Stimulated activated memory B cell treated with anti-CD40 and anti-IgM and Interleukin-4, amounts not matched to agents 10 μg/mL and 1 μg/mL and 100 μg/mL, for 72 hours (primary cell): ENCODE data around the gene DGKH.

ENCODE experiments used
- ATAC-seq: fragments of 150-1000 bp; cut with Tn5 transposase; 2 replicates; pipeline ENCODE4 v1.10.0; 2021
- H3K27ac Mint-ChIP-seq: one replicate; pipeline ENCODE4 v1.8.0; 2022; ENCODE audit warnings: mild to moderate bottlenecking, mixed read lengths
- H3K27me3 Mint-ChIP-seq: one replicate; pipeline ENCODE4 v1.8.0; 2022; ENCODE audit warnings: mixed read lengths
- H3K36me3 Mint-ChIP-seq: one replicate; pipeline ENCODE4 v1.8.0; 2022; ENCODE audit warnings: mixed read lengths
- H3K4me1 Mint-ChIP-seq: one replicate; pipeline ENCODE4 v1.8.0; 2022; ENCODE audit warnings: mixed read lengths
- H3K4me3 Mint-ChIP-seq: one replicate; pipeline ENCODE4 v1.8.0; 2022; ENCODE audit warnings: mild to moderate bottlenecking, moderate library complexity, mixed read lengths
- H3K9me3 Mint-ChIP-seq: one replicate; pipeline ENCODE4 v1.8.0; 2022; ENCODE audit warnings: mixed read lengths

DGKH gene

DNA sequence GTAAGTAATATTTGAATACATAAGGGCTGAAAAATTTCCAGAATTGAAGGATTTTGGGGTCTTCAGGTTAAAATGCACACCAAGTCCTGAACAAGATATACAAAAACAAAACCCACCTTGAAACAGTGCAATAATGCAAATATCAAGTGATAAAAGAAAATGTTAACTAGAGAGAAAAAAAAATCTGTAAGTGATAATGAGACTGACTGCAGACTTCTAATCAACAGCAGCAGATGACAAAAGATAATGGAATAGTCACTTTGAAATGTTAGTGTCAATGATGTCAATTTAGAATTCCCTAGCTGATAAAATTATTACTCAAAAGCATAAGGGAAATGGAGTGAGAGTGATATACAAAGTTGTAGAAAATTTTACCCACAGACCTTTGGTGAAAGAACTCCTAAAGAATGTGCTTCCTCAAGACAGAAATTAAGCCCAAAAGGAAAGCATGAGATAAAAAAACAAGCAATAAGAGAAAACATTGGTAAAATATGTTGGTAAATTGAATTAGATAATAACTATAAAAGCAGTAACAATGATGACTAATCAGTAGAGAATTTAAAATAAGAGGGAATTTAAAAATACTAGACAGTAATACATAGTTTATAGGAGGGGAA lies 12.4 kb upstream of the DGKH start:
- H3K27ac Mint-ChIP-seq = no peak overlapping the region
- no peak for ATAC-seq
- H3K4me3 Mint-ChIP-seq = no peak overlapping the region
- H3K9me3 Mint-ChIP-seq = peaks cover 11% of the 10 kb centered on the region
- H3K4me1 Mint-ChIP-seq = peaks cover 10% of the 10 kb centered on the region
- no peaks in the 10 kb centered on the region for H3K36me3 Mint-ChIP-seq
- H3K27me3 Mint-ChIP-seq = peaks cover 1% of the 10 kb centered on the region

DNA sequence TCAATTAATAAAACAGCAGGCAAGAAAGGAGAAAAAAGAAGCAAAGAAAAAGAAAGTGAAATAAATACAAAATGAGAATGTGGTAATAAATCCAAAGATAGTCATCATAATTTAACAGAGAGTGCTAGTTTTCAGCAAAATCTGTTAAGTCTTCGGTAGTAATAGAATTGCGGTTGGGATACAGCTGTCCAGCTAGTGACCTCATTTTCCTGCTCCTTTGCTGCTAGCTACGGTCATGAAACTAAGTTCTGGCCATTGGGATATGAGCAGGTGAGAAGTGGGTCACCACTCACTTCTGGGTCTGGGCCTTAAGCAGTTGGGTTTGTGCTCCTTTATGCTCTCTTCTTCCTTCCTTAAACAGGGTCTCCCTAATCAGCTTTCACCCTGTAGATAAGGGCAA lies 11.7 kb upstream of the DGKH start:
- Mint-ChIP-seq H3K27ac (no peak overlapping the region), H3K4me1 (peaks cover 17% of the 10 kb centered on the region), H3K36me3 (no peaks in the 10 kb centered on the region), H3K4me3 (no peak overlapping the region), H3K27me3 (peaks cover 6% of the 10 kb centered on the region), H3K9me3 (peaks cover 11% of the 10 kb centered on the region)
- no peak for ATAC-seq

DNA sequence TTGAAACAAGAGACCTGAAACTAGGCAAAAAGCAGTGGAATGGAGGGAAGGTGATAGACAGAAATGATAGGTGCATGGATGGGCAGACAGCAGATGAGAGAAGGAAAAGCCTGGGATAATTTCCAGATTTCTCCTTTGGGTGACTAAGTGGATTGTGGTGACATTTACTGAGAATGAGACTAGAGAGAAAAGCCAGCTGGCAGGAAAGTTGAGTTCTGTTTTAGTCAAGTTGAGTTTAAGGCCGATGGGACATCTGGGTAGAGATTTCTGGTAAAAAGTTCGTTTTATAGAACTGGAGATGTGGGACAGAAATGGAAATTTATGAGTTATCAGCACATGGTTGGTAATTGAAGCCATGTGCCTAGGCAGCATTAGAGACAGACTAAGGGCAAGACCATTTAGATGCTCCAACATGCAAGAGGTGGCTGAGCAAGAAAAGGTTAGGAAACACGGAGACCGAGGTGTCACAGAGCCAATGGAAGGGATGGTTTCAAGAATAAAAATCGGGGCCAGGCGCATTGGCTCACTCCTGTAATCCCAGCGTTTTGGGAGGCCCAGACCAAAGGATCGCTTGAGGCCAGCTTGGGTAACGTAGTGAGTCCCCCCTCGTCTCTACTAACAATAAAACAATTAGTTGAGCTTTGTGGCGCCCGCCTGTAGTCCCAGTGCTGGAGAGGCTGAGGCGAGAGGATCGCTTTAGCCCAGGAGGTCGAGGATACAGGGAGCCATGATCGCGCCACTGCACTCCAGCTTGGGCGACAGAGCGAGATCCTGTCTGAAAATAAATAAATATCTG lies 9.6 kb upstream of the DGKH start:
- Mint-ChIP-seq H3K4me3 (peak overlapping the region; percentile 92), H3K36me3 (no peaks in the 10 kb centered on the region), H3K27me3 (peaks cover 16% of the 10 kb centered on the region), H3K4me1 (peaks cover 21% of the 10 kb centered on the region), H3K27ac (peak overlapping the region; percentile 82), H3K9me3 (peaks cover 11% of the 10 kb centered on the region)
- ATAC-seq = no peak

DNA sequence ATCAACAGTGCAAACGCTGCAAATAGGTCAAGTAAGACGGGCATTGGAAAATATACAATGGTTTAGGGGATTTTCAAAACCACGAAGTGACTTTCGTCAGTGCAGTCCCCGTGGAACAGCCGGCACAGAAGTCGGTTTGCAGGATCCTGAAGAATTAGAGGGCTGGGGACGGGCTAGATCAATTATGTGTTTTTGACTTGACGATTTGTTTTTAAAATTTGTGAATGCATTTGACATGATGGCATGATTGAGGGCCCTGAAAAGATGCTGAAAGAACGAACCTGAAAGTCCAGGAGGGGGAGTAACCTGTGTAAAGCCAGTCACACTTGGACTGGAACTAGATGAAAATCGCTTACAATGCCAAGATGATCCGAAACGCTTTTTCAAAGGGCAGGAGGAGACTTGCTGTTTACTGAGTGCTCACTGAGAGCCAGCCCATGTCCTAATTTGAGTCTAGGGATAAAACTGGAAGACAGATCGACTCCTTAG lies 8.9 kb upstream of the DGKH start:
- ATAC-seq = peak; percentile 39
- no peaks in the 10 kb centered on the region for H3K36me3 Mint-ChIP-seq
- peaks cover 21% of the 10 kb centered on the region for H3K4me1 Mint-ChIP-seq
- H3K27ac Mint-ChIP-seq = peak overlapping the region; percentile 82
- H3K27me3 Mint-ChIP-seq = peaks cover 22% of the 10 kb centered on the region
- peak overlapping the region; percentile 92 for H3K4me3 Mint-ChIP-seq
- H3K9me3 Mint-ChIP-seq = peaks cover 11% of the 10 kb centered on the region

DNA sequence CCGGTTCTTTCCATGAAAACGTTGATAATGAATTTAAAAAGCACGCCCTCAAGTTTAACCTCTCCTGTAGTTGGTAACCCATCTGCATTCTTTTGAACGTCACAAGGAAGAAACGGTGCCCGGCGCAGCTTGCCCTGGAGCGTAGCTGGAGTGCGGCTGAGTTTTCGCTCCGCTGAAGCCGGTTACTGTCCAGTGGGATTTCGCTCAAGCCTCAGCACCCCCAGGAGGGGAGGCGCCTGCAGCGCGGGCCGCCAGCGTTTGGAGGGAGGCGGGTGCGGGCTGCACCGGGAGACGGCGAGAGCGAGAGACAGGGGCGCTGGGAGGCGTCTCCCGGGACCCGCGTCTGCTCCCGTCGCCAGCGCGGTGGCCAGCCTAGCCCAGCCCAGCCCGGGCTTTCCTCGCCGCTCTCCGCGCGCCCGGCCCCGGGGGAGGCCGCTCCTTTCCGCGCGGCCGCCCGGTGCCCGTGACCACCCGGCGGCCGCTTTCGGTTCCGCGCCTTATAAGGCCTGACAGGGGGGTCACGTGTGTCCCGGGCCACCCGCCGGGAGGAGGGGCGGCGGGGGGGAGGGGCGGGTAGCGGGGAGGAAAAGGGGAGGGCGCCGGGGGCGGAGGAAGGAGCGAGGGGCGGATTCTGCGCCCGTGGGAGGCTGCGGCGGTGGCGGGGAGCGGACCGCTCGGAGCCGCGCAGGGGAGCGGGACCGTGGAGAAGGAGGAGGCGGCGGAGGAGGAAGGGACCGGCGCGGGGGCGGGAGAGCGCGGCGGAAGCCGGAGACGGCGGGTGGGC lies 8.3 kb upstream of the DGKH start:
- ATAC-seq = peak; percentile 92
- peaks cover 28% of the 10 kb centered on the region for H3K27me3 Mint-ChIP-seq
- H3K4me1 Mint-ChIP-seq = peaks cover 21% of the 10 kb centered on the region
- H3K4me3 Mint-ChIP-seq = peak overlapping the region; percentile 92
- H3K27ac Mint-ChIP-seq = peak overlapping the region; percentile 82
- no peaks in the 10 kb centered on the region for H3K36me3 Mint-ChIP-seq
- H3K9me3 Mint-ChIP-seq = peaks cover 11% of the 10 kb centered on the region

DNA sequence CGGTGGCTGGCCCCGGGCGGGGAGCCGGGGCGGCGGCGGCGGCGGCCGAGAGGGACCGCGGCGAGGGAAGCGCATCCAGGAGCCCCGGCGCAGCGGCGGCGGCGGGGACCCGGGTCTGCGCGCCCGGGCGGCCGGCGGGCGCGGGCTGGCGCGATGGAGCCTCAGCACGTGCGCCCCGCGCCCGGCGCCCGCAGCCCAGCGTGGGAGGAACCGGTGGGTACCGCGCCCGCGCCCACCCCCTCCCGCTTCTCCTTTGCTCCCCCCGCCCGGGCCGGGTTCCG lies 7.8 kb upstream of the DGKH start:
- ATAC-seq = no peak
- Mint-ChIP-seq H3K27me3 (peaks cover 34% of the 10 kb centered on the region), H3K27ac (no peak overlapping the region), H3K4me1 (peaks cover 21% of the 10 kb centered on the region), H3K36me3 (no peaks in the 10 kb centered on the region), H3K4me3 (peak overlapping the region; percentile 80), H3K9me3 (peaks cover 10% of the 10 kb centered on the region)

DNA sequence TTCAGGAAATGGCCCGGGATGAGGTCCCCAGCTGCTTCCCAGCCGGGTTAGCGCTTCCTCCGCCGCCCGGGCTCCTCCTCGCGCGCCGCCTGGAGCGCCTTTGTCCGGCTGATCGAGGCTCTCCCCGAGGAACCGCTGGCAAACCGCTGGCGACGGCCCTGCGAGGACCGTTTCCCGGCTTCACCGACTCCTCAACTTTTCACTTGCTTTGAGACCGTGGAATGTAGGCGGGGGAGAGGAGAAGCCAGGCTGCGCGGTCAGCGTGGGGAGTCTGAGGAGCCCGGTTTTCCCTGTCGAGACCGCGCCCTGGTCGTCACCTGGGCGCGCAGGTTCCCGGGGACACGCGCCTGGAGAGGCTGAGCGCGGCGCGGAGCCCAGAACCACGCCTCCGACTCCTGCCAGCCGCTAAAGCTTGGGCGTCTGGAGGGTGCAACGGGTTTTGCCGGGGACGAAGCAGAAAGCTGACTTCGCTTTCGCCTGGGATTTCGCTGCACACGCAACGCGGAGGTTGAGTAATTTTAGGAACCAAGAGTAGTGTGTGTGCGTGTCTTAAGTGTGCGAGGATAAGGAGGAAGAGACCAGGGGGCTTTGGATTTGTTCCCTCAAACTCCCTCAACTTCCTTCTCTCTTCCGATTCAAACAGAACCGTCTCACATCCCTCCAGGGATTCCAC lies 7.3 kb upstream of the DGKH start:
- Mint-ChIP-seq H3K4me3 (peak overlapping the region; percentile 80), H3K36me3 (no peaks in the 10 kb centered on the region), H3K27me3 (peaks cover 37% of the 10 kb centered on the region), H3K9me3 (peaks cover 5% of the 10 kb centered on the region), H3K27ac (peak overlapping the region; percentile 7), H3K4me1 (peaks cover 21% of the 10 kb centered on the region)
- ATAC-seq = peak; percentile 31

DNA sequence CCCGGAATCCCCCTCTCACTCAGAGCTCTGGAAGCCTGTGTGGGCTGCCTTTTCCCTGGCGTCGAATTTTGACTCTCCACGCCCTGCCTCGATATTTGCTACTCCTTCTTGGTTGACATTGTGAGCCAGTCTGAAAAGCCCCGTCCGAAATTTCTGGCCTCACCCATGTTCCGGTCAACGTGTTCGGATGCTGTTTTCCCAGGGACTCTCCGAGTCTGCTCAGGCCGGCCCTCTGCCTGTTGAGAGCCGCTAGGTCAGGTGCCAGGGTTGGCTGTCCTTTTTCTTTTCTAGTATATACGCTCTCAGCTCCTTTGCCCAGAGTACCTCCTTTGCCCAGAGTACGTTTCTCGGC lies 6.8 kb upstream of the DGKH start:
- ATAC-seq = no peak
- peak overlapping the region; percentile 80 for H3K4me3 Mint-ChIP-seq
- peaks cover 21% of the 10 kb centered on the region for H3K4me1 Mint-ChIP-seq
- no peaks in the 10 kb centered on the region for H3K9me3 Mint-ChIP-seq
- H3K27ac Mint-ChIP-seq = peak overlapping the region; percentile 7
- H3K27me3 Mint-ChIP-seq = peaks cover 37% of the 10 kb centered on the region
- H3K36me3 Mint-ChIP-seq = no peaks in the 10 kb centered on the region

DNA sequence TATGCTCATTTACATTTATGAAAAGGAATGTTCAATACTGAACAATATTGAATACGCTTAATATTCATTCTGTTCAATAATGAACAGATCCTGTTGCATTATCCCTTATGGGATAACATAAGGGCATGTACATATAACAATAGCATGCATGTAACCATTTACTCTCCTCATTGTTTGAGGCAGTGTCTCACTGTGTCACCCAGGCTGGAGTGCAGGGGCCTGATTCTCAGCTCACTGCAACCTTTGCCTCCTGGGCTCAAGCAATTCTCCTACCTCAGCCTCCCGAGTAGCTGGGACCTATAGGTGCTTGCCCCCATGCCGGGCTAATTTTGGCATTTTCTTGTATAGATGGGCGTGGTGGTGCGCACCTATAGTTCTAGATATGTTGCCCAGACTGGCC lies 4.8 kb upstream of the DGKH start:
- ATAC-seq = no peak
- Mint-ChIP-seq H3K4me3 (no peak overlapping the region), H3K27ac (no peak overlapping the region), H3K4me1 (peaks cover 31% of the 10 kb centered on the region), H3K27me3 (peaks cover 49% of the 10 kb centered on the region), H3K36me3 (no peaks in the 10 kb centered on the region), H3K9me3 (no peaks in the 10 kb centered on the region)

DNA sequence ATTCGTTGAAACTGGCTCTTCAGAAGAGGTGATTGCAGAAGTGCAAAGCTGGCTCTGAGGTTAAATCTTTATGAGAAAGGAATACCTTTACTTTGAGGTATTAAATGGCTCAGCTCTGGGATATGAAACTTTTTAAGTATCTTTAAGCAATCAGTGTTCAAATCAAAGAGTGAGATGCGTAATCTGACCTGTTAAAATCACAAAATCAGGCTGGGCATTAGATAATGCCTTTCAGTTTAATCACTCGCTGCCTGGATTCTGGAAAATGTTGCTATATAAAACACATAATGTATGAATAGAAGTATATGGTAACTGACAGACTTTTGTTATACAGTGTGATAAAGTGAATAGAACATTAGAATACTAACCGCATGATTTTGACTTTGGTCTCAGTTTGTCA lies 2.0 kb upstream of the DGKH start:
- no peaks in the 10 kb centered on the region for H3K36me3 Mint-ChIP-seq
- H3K4me1 Mint-ChIP-seq = peaks cover 17% of the 10 kb centered on the region
- no peak overlapping the region for H3K27ac Mint-ChIP-seq
- H3K4me3 Mint-ChIP-seq = no peak overlapping the region
- no peaks in the 10 kb centered on the region for H3K9me3 Mint-ChIP-seq
- H3K27me3 Mint-ChIP-seq = peaks cover 53% of the 10 kb centered on the region
- ATAC-seq = no peak

DNA sequence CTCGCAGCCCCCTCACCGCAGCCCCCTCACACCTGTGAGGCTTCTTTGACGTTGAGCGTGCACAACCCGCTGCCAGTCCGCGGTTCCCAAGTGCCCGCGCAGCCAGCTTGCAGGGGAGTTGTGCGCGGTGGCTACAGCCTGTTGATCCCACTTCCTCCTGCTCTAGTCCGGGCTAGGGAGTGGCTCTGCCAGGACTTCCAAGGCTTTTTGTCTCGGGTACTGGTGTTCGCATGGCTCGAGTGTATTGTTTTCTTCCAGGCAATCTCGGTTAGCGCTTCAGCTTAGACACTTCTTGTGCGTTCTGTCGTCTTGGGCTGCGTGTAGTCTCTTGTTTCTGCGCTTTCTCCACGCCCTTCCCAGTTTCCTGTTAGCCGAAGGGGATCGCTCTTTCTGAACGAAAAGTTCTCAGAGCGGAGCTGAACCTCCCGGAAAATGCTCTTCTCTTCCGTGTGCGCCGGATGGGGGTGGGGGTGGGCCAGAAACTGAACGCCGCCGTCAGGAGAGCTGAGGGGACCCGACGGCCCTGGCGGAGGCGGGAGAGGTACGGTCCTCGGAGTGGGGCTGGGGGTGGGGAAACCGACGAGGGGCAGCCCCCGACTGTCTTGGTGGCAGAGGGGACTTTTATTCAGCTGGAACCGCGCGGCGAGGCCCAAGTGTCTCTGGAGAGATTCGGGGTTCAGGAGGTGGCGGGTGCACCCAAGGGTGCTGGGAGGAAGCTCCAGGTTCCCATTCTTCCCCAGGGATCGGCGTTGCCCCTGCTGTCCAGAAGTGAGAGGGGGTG lies 697 bp upstream of the DGKH start:
- H3K27ac Mint-ChIP-seq = no peak overlapping the region
- no peaks in the 10 kb centered on the region for H3K36me3 Mint-ChIP-seq
- H3K4me3 Mint-ChIP-seq = peak overlapping the region; percentile 88
- H3K9me3 Mint-ChIP-seq = no peaks in the 10 kb centered on the region
- H3K27me3 Mint-ChIP-seq = peaks cover 59% of the 10 kb centered on the region
- peaks cover 10% of the 10 kb centered on the region for H3K4me1 Mint-ChIP-seq
- peak; percentile 19 for ATAC-seq

DNA sequence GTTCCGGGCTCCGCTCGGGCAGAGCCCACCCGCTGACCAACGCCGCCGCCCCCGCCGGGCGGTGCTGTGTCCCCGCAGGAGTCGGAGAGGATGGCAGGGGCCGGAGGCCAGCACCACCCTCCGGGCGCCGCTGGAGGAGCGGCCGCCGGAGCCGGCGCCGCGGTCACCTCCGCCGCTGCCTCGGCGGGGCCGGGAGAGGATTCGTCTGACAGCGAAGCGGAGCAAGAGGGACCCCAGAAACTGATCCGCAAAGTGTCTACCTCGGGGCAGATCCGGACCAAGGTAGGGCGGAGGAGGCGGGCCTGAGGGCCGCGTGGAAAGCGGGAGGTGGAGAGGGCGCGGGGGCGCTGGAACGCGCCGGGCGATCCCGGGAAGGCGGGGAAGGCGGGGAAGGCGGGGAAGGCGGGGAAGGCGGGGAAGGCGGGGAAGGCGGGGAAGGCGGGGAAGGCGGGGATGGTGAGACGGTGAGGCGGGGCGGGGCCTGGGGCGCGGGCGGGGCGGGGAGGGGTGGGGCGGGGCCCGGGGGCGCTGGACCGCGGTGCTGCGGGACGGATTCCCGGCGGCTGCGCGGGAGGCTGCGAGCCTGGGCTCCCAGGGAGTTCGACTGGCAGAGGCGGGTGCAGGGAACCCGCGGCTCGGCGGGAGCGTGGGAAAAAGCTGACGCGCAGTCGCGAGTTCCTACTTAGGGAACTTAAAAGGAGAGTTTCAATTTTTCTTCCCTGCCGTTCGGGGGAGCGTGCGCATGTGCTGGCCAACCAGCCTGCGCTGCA lies 421 bp downstream of the DGKH start:
- ATAC-seq = peak; percentile 70
- H3K27ac Mint-ChIP-seq = no peak overlapping the region

DNA sequence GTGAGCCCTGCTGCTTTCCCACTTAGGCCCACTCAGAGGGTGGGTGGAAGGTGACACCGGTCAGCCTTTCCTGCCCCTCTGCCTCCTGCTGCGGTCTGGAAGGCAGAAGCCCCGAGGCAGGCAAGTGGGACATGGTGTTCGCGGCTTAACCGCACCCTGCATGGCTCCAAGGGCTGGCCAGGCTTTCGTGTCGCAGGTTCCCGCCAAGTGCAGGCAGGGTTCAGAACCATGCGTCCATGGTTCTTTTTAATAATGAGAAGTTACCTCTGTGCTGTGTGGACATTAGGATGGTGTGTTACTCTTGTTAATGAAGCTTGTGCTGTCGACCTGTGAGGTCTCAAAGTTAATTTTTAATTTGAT lies 986 bp downstream of the DGKH start:
- peaks cover 10% of the 10 kb centered on the region for H3K4me1 Mint-ChIP-seq
- no peaks in the 10 kb centered on the region for H3K36me3 Mint-ChIP-seq
- no peaks in the 10 kb centered on the region for H3K9me3 Mint-ChIP-seq
- H3K27me3 Mint-ChIP-seq = peaks cover 51% of the 10 kb centered on the region
- H3K4me3 Mint-ChIP-seq = peak overlapping the region; percentile 67
- peak; percentile 18 for ATAC-seq
- H3K27ac Mint-ChIP-seq = no peak overlapping the region

More for the DNA sequence above, 421 bp downstream of the DGKH start:
- peaks cover 10% of the 10 kb centered on the region for H3K4me1 Mint-ChIP-seq
- no peaks in the 10 kb centered on the region for H3K9me3 Mint-ChIP-seq
- no peaks in the 10 kb centered on the region for H3K36me3 Mint-ChIP-seq
- H3K27me3 Mint-ChIP-seq = peaks cover 56% of the 10 kb centered on the region
- peak overlapping the region; percentile 88 for H3K4me3 Mint-ChIP-seq
